Erythroblast (primary cell): Measurements from ENCODE around the gene PPAN.

Source experiments
- GATA1 ChIP-seq: IDR thresholded peaks from 2 replicates; pipeline ENCODE4 v1.6.1; 2011; ENCODE audit warnings: low read depth, mild to moderate bottlenecking, control low read depth, low read length, moderate library complexity
- POLR2A ChIP-seq: IDR thresholded peaks from 2 replicates; pipeline ENCODE4 v1.6.1; 2011; ENCODE audit warnings: mild to moderate bottlenecking, low read length

DNA sequence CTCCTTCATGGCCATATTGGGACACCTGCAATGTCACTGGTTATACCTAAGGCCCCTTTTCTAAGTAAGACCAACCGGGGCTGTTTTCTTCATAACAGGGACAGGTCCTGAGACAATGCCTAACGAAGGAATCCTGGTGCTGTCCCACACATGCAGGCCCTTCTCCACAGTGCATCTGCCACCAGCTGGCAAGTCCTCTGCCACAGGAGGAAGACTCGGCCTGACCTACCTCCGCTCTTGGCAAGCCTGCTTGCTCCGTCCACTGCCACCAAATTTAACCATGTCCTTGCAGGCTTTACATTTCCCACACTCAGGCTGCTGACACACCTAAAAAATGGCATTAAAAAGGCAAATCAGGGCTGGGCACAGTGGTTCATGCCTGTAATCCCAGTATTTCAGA, 45.4 kb downstream of the PPAN start:
- no peak for TF ChIP-seq POLR2A
- no peak for TF ChIP-seq GATA1
